ENCODE data around the gene POLR1B.
"Not testable (repeated sequence)": the region's sequence is repeated elsewhere in the genome, so short reads cannot be mapped to it uniquely, and the experiment has no call there.

POLR1B gene

DNA sequence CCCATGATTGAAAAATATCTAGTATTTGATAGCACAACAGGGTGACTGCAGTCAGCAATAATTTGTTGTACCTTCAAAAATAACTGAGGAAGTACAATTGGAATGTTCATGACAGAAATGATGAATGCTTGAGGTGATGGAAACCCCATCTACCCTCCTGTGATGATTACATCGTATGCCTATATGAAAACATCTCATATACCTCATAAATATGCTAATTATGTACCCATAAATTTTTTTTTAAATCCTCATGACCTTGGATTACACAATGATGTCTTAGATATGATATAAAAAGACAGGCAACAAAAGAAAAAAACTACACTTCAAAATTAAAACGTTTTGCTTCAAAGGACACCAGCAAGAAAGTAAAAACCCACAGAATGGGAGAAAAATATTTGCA lies 1.4 kb upstream of the POLR1B start:
- DNase-seq (ENCODE audit: low read depth in 3 of 3) = no peak

DNA sequence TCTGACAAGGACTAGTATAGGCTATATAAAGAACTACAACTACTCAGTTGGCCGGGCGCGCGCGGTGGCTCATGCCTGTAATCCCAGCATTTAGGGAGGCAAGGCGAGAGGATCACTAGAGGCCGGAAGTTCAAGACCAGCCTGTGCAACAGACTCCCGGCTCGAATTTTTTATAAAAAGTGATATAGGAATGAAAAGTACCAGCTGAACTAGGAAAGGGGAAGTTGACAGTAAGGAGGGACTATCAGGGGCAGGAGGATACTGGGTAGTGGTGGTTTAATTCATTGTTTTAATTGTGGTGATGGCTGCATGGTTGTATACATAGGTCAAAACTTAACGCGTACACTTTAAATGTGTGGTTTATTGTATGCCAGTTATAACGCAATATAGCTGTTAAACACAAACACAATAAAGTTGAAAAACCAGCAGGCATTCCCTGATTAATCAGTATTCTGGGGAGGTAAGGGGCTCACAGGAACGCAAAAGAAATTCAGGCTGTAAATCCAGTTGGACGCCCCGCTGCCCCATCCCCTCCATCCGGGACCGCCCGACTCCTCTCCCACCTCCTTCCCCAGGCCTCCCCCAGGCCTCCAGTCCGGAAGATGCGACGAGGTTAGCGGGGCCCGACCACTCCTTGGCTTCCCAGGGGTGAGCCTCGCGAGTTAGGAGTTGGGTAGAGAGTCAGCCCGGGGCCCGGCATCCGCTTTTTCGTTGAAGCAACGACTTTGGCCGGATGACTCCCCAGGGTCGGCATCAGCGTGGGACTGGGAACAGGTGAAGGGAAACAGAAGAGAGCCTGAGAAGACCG lies 746 bp upstream of the POLR1B start:
- DNase-seq (ENCODE audit: low read depth in 3 of 3) = peak in 2 of 3 donors; percentile 53 to 61

DNA sequence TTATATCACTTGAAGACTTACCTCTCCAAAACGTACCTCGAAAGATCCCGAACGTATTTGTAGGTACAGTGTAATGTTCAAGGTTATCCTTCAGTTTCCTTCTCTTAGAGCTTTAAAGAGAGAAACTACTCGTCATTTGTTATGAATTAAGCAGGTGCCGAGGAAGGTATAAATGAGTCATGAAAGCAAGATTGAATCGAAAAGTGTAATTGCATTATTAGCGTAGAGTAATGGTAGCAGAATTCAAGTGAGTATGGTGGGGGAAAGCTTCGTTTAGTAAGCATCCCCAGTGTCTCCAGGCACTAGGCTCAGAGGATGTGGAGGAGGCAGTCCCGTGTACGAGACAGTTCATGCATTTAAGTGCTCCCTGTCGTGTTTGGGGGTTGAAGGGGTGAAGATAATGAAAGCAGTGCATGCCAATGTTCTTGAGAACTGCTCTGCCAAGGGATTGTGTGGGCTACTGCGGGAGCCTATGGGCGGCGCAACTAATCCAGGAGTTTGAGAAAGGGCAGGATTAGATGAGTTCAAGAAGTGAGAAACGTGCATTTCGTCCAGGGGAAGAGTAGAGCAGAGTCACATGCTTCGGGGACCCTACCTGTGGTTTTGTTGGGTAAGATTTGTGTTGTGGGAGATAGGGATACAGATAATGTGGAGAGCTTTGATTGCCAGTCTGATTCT lies 858 bp downstream of the POLR1B start:
- DNase-seq (ENCODE audit: low read depth in 3 of 3) = peak in 1 of 3 donors; percentile 11

GRCh38 chr2:112547333-112547732 lies 5.1 kb downstream of the POLR1B start:
- no peak for DNase-seq (ENCODE audit: low read depth in 3 of 3)

- DNase-seq (ENCODE audit: low read depth in 3 of 3) = no peak
Measured at GRCh38 chr2:112548980-112549379, 6.7 kb downstream of the POLR1B start.

- DNase-seq (ENCODE audit: low read depth in 3 of 3) = no peak
Measured at GRCh38 chr2:112566104-112566503, 23.8 kb downstream of the POLR1B start.

GRCh38 chr2:112566508-112566907 lies 24.2 kb downstream of the POLR1B start:
- not testable (repeated sequence) for DNase-seq (ENCODE audit: low read depth in 3 of 3)

DNA sequence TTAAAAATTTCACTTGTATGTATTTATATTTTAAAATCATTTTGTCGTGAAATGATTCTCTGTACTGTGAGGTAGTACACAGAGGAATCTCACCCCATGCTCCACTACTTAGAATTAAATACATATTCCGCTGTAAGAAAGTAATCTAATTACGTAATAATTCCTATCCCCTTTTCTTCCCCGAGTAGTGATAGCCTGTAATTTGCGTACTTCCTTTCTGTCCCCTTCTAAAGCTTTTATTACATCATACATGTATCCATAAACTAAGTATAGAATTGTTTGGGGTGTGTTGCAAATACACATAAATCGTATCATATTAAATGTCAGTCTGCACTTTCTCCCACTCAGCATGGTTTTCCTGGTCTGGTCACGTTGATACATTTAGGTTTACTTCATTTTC lies 29.7 kb downstream of the POLR1B start:
- no peak for DNase-seq (ENCODE audit: low read depth in 3 of 3)

DNA sequence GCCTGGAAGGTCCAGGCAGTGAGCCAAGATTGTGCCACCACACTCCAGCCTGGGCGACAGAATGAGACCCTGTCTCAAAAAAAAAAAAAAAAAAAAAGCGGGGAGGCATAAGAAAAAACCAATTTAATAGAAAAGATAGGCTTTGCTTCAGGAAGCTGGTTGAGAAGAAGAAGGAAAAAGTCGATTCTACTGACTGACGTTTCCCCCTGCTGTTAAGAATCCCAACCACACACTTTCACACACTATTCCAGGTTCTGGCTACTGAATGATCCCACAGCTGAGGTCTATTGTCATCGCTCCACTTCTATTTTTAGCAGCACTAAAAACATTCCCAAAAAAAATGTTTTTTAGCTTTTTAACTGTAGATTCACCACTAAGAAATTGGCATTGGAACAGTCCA lies 35.5 kb downstream of the POLR1B start:
- no peak for DNase-seq (ENCODE audit: low read depth in 3 of 3)

GRCh38 chr2:112579241-112579640 lies 37.0 kb downstream of the POLR1B start:
- no peak for DNase-seq (ENCODE audit: low read depth in 3 of 3)

- DNase-seq (ENCODE audit: low read depth in 3 of 3) = no peak
Measured at GRCh38 chr2:112580084-112580483, 37.8 kb downstream of the POLR1B start.

DNA sequence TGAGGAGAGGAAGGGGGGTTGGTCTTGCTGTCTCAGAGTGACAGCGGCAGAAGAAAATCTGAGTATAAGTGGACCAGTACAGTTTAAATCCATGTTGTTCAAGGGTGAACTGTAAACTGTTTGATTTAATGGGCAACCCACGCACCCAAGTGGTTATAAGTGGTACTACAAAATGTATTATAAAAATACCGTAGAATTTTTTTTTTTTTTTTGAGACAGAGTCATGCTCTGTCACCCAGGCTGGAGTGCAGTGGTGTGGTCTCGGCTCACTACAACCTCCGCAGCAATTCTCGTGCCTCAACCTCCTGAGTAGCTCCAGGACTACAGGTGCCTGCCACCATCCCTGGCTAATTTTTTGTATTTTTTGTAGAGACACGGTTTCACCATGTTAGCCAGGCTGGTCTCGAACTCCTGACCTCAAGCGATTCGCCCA lies 40.1 kb downstream of the POLR1B start:
- DNase-seq (ENCODE audit: low read depth in 3 of 3) = peak in 2 of 3 donors; percentile 11 to 31

- DNase-seq (ENCODE audit: low read depth in 3 of 3) = no peak
Measured at GRCh38 chr2:112583497-112584133, 41.4 kb downstream of the POLR1B start.

GRCh38 chr2:112584134-112584890 lies 42.0 kb downstream of the POLR1B start, which contains the start of gene CHCHD5:
CHCHD5 (plus strand) TSS chr2:112584609; CDS start chr2:112584648, 39 bp downstream.
- peak; percentile 83 to 95 (median 85) for DNase-seq (ENCODE audit: low read depth in 3 of 3)

DNA sequence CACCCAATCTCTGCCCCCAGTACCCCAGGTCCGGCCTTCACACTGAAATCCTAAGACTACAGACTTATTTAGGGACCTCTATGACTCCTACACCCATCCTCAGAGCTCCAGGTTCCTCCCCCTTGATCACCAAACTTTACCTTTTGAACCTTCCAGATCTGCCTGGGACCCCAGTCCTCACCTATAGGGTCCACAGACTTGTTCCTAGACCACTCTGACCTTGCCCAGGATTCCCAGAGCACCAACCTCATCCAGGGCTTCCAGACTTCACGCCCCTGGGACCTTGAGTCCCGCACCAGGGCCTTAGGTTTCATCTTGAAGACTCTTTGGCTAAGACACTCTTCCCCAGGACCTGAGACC lies 42.6 kb downstream of the POLR1B start:
- no peak for DNase-seq (ENCODE audit: low read depth in 3 of 3)

- DNase-seq (ENCODE audit: low read depth in 3 of 3) = no peak
Measured at GRCh38 chr2:112585400-112585799, 43.1 kb downstream of the POLR1B start.

DNA sequence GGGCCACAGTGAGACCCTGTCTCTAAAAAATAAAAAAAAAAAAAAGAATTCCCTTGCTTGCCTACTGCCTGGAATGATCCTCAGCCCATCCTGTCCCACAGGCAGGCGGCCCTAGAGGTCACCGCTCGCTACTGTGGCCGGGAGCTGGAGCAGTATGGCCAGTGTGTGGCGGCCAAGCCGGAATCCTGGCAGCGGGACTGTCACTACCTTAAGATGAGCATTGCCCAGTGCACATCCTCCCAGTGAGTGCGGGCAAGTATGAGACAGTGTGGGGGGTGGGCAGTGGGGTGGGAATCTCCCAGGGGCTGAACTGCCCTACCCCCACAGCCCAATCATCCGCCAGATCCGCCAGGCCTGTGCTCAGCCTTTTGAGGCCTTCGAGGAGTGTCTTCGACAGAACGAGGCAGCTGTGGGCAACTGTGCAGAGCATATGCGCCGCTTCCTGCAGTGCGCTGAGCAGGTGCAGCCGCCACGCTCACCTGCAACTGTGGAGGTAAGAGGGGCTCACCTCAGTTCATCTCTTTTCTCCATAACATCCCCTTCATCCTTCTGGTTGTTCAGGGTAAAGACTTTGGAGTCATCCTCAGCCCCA lies 43.7 kb downstream of the POLR1B start:
- DNase-seq (ENCODE audit: low read depth in 3 of 3) = no peak

- DNase-seq (ENCODE audit: low read depth in 3 of 3) = no peak
Measured at GRCh38 chr2:112588611-112589045, 46.4 kb downstream of the POLR1B start.

- no peak for DNase-seq (ENCODE audit: low read depth in 3 of 3)
Measured at GRCh38 chr2:112591413-112591812, 49.1 kb downstream of the POLR1B start.

DNA sequence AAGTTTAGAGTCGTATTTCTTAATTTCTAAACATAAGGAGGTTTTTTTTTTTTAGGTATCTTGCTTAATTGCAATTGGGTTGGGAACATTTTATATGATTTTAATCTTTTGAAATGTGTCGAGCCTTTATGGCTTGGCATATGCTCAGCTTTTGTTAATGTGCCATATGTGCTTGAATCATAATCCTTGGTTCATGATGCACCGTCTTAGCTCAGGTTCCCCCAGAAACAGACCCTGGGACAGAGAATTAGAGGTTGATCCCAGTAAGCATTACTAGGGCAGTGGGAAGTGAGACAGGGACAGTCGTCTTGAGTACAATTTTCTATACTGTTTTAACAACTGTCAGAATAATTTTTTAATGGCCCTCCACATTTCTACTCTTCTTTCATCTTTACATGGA lies 51.5 kb downstream of the POLR1B start:
- DNase-seq (ENCODE audit: low read depth in 3 of 3) = no peak

DNA sequence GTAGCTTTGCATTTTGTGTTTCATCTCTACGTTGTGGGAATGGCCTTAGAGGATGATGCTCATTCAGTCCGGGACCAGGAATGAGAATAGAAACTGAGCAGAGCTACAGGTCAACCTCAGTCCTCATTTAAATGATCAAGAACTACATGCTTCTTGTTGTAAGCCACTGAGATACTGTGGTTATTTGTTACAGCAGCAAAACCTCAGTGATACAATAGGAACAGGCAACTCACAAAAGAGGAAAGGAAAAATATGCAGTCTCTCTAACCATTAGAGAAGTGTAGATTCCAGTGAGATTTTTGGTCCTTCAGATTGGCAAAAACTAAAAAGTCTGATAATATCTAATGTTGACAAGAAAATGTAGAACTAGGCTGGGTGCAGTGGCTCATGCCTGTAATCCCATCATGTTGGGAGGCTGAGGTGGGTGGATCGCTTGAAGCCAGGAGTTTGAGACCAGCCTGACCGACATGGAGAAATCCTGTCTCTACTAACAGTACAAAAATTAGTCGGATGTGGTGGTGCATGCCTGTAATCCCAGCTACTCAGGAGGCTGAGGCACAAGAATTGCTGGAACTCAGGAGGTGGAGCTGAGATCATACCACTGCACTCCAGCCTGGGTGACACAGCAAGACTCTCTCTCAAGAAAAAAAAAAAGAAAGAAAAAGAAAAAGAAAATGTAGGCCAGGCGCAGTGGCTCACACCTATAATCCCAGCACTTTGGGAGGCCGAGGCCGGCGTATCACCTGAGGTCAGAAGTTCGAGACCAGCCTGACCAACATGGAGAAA lies 55.5 kb downstream of the POLR1B start:
- DNase-seq (ENCODE audit: low read depth in 3 of 3) = no peak
